OCI-LY3 (cell line): ENCODE data around the gene ARL14.

Experiments
- CTCF ChIP-seq: fragments of 200-600, 300-600 bp; sonication (generic); IDR thresholded peaks from 2 replicates; pipeline ENCODE4 v1.5.1; 2014; ENCODE audit warnings: antibody characterized with exemption, low read length, low read depth
- EZH2phosphoT487 ChIP-seq: fragments of 200-600 bp; shearing (Covaris generic); IDR thresholded peaks from 2 replicates; pipeline ENCODE4 v1.6.1; 2018; ENCODE audit warnings: antibody characterized with exemption, mixed run types, low read depth

GRCh38 chr3:160665784-160666526 is 11.0 kb upstream of the ARL14 start:
- no peak for TF ChIP-seq CTCF
- TF ChIP-seq EZH2phosphoT487: no peak
